Measurements from ENCODE around the gene WDR93.
A peak's percentile ranks its signal among the peaks of the same experiment; 100 is the strongest.

GRCh38 chr15:89785064-89785773, 94.6 kb downstream of the WDR93 start:
- TF ChIP-seq, protein P1, sequence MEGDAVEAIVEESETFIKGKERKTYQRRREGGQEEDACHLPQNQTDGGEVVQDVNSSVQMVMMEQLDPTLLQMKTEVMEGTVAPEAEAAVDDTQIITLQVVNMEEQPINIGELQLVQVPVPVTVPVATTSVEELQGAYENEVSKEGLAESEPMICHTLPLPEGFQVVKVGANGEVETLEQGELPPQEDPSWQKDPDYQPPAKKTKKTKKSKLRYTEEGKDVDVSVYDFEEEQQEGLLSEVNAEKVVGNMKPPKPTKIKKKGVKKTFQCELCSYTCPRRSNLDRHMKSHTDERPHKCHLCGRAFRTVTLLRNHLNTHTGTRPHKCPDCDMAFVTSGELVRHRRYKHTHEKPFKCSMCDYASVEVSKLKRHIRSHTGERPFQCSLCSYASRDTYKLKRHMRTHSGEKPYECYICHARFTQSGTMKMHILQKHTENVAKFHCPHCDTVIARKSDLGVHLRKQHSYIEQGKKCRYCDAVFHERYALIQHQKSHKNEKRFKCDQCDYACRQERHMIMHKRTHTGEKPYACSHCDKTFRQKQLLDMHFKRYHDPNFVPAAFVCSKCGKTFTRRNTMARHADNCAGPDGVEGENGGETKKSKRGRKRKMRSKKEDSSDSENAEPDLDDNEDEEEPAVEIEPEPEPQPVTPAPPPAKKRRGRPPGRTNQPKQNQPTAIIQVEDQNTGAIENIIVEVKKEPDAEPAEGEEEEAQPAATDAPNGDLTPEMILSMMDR (IDR thresholded peaks at IDR 0.05) = no peak
- TF ChIP-seq HDAC2 (IDR thresholded peaks at IDR 0.05) (no peak), RCOR1 (IDR thresholded peaks at IDR 0.05; ENCODE audit: low read depth, low read length) (no peak), KDM5A (IDR thresholded peaks at IDR 0.05) (no peak), CEBPB (IDR thresholded peaks at IDR 0.05) (peak in 1 of 2 experiments; percentile 40; a peak in 1 of 4 replicates)

Data from A549 (cell line).